Adrenal gland (tissue), 12 donors: ENCODE measurements around the gene TMBIM6. TPM values are rescaled to one million over a fixed set of nuclear protein-coding genes. Genes with fewer than 3 reads are reported as not detected.

Experiments
- DNase-seq, 7 donors: peaks; one replicate each; pipeline ENCODE4 v3.0.0-alpha.2; 2019 to 2020
- H3K27ac ChIP-seq, 5 donors: fragments of 200-600 bp; sonication (generic) in 4 of 5; 1 replicate in 3 of 5; 2 replicates in 2 of 5; pipeline versions ENCODE4 v1.5.1 to v1.8.0; 2016 to 2020; ENCODE audit warnings: mild to moderate bottlenecking in 1 of 5
- H3K27me3 ChIP-seq: fragments of 200-600 bp; 2 replicates; pipeline ENCODE4 v1.8.0; 2021
- H3K36me3 ChIP-seq, 2 donors: fragments of 200-600 bp; replicated peaks in 1 of 2; 1 replicate in 1 of 2; 2 replicates in 1 of 2; pipeline versions ENCODE4 v1.5.1 to v1.8.0; 2018 to 2022
- H3K4me1 ChIP-seq, 2 donors: fragments of 200-600 bp; replicated peaks in 1 of 2; 1 replicate in 1 of 2; 2 replicates in 1 of 2; pipeline versions ENCODE4 v1.5.1 to v1.8.0; 2018 to 2021
- H3K4me3 ChIP-seq, 4 donors: fragments of 200-600 bp; sonication (generic) in 3 of 4; one replicate each; pipeline ENCODE4 v1.5.1; 2016 to 2018
- H3K9me3 ChIP-seq, 3 donors: fragments of 200-600 bp; sonication (generic) in 1 of 3; replicated peaks in 1 of 3; 1 replicate in 2 of 3; 2 replicates in 1 of 3; pipeline versions ENCODE4 v1.5.1 to v1.8.0; 2016 to 2021
- CTCF ChIP-seq, 6 experiments: fragments of 450-650 bp in 4 of 6; fragments of 200-600 bp in 2 of 6; sonication (generic) in 1 of 6; IDR thresholded peaks; 1 replicate in 5 of 6; 2 replicates in 1 of 6; pipeline versions ENCODE4 v1.5.1 to v1.8.0; 2016 to 2021; ENCODE audit warnings: antibody characterized with exemption in 6 of 6, mild to moderate bottlenecking in 2 of 6, moderate library complexity in 1 of 6
- POLR2A ChIP-seq, 2 donors: fragments of 450-650 bp; IDR thresholded peaks; one replicate each; pipeline ENCODE4 v1.6.1; 2017; ENCODE audit warnings: antibody characterized with exemption in 2 of 2, mild to moderate bottlenecking in 2 of 2, moderate library complexity in 1 of 2
- WGBS, 4 donors: extraction: QIAGEN DNeasy Blood & Tissue Kit in 2 of 4; methylation state at CpG; one replicate each; pipeline versions ENCODE4 v1.1.5 to v1.1.7; 2013 to 2017; 5-methylcytosine and 5-hydroxymethylcytosine counted together
- intact Hi-C, 2 donors: fragments of 100-400 bp; cut with DNase I; formaldehyde crosslinking; loops; one replicate each; pipeline versions ENCODE4 v1.14.1 to v1.15.0; 2022 to 2023
- polyA plus RNA-seq, 3 donors: library from polyadenylated mRNA; stranded (reverse); fragments of 200-250 nt in 2 of 3; fragments of 350-450 nt in 1 of 3; fragmentation: Illumina TruSeq in 1 of 3; extraction: RNeasy Lipid Tissue Mini Kit (QIAGEN cat#74804) in 1 of 3; gene quantifications; one replicate each; pipeline ENCODE4 v1.2.3, GENCODE V29; 2013 to 2014
- total RNA-seq, 9 donors: library from RNA; depleted of rRNA in 4 of 9; stranded (reverse); fragments of >200 nt in 4 of 9; fragments of 120-200 nt in 1 of 9; fragmentation: NEBNext Ultra II Directional in 1 of 9; extraction: Animal tissue kit (Norgen Biotek cat#: 25700) in 1 of 9; gene quantifications; one replicate each; pipeline versions ENCODE4 v1.1.0 to v1.2.4, GENCODE V29; 2013 to 2023
- donor health status: healthy with polysubstance abuse.
- donor health status: Bipolar disorder and iron deficiency.
- donor health status: DM: yes; HTN: yes; CAD: no.
- donor health status: DM: no; HTN: no; CAD: no.
- donor health status: DM: no; HTN: no; CAD: no.
- donor health status: DM: yes; HTN: yes; CAD: no.

The TMBIM6 gene
- total and polyA plus RNA-seq, 12 donors: 134 to 874 (median 718) TPM

GRCh38 chr12:49796606-49797448, 55.5 kb downstream of the TMBIM6 start:
- intact Hi-C loops: no loop called here
- H3K36me3 ChIP-seq: peaks cover 0 to 90% of the 10 kb centered on the region in 2 donors
- H3K9me3 ChIP-seq: no peaks in the 10 kb centered on the region
- no peak for DNase-seq
- TF ChIP-seq CTCF (IDR thresholded peaks at IDR 0.05): no peak
- no peak for TF ChIP-seq POLR2A (IDR thresholded peaks at IDR 0.05)
- H3K4me3 ChIP-seq: no peak overlapping the region
- 88 to 93% (median 90%) methylated on average over 6 to 17 of the region's 17 CpGs for WGBS, 4 donors
- H3K27ac ChIP-seq: no peak overlapping the region
- H3K4me1 ChIP-seq: peaks cover 0 to 7% of the 10 kb centered on the region in 2 donors
- no peaks in the 10 kb centered on the region for H3K27me3 ChIP-seq

- intact Hi-C loops: no loop called here
- no peak for DNase-seq
- H3K4me1 ChIP-seq: peaks cover 0 to 7% of the 10 kb centered on the region in 2 donors
- no peaks in the 10 kb centered on the region for H3K9me3 ChIP-seq
- TF ChIP-seq POLR2A (IDR thresholded peaks at IDR 0.05) (no peak), CTCF (IDR thresholded peaks at IDR 0.05) (no peak)
- no peak overlapping the region for H3K27ac ChIP-seq
- no peak overlapping the region for H3K4me3 ChIP-seq
- 73 to 90% (median 80%) methylated on average over 2 of the region's 2 CpGs for WGBS, 4 donors
- H3K36me3 ChIP-seq: peaks cover 0 to 90% of the 10 kb centered on the region in 2 donors
- H3K27me3 ChIP-seq: no peaks in the 10 kb centered on the region
Measured at GRCh38 chr12:49797449-49797776, 56.1 kb downstream of the TMBIM6 start.

GRCh38 chr12:49798248-49798647, 56.9 kb downstream of the TMBIM6 start:
- H3K27me3 ChIP-seq: no peaks in the 10 kb centered on the region
- H3K4me1 ChIP-seq: peaks cover 0 to 7% of the 10 kb centered on the region in 2 donors
- H3K36me3 ChIP-seq: peaks cover 0 to 91% of the 10 kb centered on the region in 2 donors
- H3K9me3 ChIP-seq: no peaks in the 10 kb centered on the region
- DNase-seq: no peak
- intact Hi-C loops: no loop called here
- TF ChIP-seq CTCF (IDR thresholded peaks at IDR 0.05): no peak
- no peak for TF ChIP-seq POLR2A (IDR thresholded peaks at IDR 0.05)
- H3K4me3 ChIP-seq: no peak overlapping the region
- no peak overlapping the region for H3K27ac ChIP-seq
- 81 to 90% (median 85%) methylated on average over 4 to 7 of the region's 7 CpGs for WGBS, 4 donors

GRCh38 chr12:49798934-49799333, 57.6 kb downstream of the TMBIM6 start:
- Histone ChIP-seq H3K36me3 (peaks cover 0 to 93% of the 10 kb centered on the region in 2 donors), H3K4me3 (no peak overlapping the region), H3K9me3 (no peaks in the 10 kb centered on the region), H3K27me3 (no peaks in the 10 kb centered on the region), H3K4me1 (peaks cover 0 to 7% of the 10 kb centered on the region in 2 donors), H3K27ac (no peak overlapping the region)
- intact Hi-C loops: no loop called here
- whole genome bisulfite sequencing, 4 donors: 72 to 86% (median 79%) methylated on average over 2 of the region's 2 CpGs
- TF ChIP-seq CTCF (IDR thresholded peaks at IDR 0.05): no peak
- TF ChIP-seq POLR2A (IDR thresholded peaks at IDR 0.05): no peak
- no peak for DNase-seq
